HUDEP-2 (cell line): ENCODE data around the gene ZNF892.

ENCODE experiments used
- DNase-seq, 76 experiments: peaks; one replicate each; lab custom pipeline; 2025; ENCODE audit not compliant: unreplicated experiment in 76 of 76; lab: John Stamatoyannopoulos, UW

Gene ZNF892

DNA sequence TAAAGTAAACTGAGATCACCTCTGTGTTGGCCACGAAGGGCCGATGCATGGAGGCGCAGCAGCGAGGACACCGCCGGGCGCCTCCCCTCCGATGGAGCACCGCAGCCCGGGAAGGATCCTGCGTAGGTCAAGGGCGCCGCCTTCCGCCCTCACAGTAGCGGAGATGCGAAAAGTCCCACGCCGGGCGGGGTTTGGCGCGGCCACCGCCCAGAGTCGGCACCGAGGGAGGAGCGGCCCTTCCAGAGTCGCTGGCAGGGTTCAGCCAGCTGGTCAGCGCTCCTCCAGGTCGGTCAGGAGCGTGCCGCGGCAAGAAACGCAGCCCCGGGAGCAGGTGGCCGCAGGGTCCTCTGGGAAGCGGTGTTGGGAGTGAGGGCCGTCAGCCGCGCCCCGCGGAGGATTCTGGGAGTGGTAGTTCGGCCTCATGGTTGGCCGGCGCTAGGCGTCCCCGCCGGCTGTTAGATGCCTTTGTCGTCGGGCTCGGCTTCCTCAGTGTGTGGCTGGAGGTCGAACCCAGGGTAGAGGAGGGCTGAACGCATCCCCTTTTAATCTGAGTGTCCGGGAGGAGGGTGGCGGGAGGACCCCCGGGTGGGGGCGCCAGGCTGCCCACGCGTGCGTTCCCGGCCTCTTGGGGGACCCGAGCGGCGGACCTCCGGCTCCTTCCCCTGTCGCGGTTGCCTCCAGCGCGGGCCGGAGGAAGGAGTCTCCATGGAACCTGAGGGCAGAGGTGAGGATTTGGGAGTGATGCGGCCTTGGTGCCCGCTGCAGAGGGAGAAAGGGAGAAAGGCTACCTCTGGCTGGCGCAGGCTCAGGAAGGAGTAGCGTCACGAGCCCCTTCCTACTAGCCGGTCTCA is at the start of gene ZNF892:
TSS of gene ZNF892 (plus strand) at position 411 of the 851 bp plus-strand sequence. CDS start at position 706, 295 bp downstream.
- peak in 60 of 76 experiments; percentile 2 to 78 (median 55) for DNase-seq

GRCh38 chr2:95158441-95158840 is 48.9 kb upstream of the ZNF892 start:
- no peak for DNase-seq

DNA sequence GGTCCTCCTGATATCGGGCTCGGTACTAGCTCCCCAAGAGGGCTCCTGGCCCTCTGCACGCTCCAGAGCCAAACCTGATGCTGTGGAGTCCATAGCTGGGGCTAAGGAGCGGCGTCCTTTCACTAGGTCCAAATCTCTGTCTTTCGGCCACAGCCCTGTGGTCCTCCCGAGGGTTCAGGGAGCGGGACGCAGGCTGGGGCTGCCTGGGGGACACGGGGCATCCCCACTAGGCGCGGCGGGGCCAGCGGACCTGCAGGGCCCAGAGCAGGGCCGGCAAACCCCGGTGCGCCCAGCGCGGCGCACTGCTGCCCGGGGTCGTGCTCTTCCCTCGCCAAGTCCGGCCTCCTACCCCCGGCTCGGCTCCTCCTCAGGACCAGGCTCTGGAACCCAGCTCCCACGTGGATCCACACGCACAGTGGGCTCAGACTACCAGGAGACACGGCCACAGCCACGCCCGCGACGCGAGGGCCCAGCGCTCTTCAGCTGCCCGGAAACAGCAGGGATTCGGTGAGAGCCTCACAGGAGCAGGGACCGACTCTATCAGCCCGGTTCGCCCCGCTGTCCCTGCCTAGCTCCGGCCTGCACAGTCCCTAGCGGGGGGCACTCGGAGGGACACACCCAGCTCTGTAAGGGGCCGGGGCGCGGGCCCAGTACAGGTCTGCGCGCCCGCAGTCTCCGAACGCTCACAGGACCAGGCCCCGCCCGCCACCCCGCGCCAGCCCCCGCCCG is 48.3 kb upstream of the ZNF892 start:
- DNase-seq: peak in 25 of 76 experiments; percentile 1 to 42 (median 18)

DNA sequence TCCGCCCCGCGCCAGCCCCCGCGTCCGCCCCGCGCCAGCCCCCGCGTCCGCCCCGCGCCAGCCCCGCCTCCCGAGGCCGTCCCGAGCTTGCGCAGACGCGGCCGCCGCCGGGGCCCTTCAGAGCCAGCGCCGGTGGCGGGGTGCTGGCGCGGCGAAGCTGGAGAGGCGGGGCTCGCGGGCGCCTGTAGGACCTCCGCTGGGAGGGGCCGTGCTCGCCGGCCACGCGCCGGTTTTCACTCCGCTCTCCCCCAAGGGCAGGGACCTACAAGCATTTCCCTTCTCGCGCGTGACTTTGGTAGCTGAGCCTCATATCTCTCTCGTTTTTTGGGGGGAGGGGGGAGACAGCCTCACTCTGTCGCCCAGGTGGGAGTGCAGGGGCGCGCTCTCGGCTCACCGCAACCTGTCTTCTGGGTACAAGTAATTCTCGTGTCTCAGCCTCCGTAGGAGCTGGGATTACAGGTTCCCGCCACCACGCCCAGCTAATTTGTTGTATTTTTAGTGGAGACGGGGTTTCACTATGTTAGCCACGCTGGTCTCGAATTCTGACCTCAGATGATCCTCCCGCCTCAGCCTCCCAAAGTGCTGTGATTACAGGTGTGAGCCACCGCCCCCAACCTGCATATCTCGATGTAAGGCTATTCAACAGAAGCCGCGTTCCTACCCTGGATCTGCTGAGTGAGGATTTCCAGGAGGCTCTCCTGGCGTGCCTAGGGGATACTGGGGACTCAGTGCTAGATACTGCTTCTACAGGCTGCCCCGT is 47.5 kb upstream of the ZNF892 start, which contains the start of gene ZNF514:
TSS of gene ZNF514 (minus strand) at position 159 of the 760 bp plus-strand sequence. CDS start 6,595 bp downstream, outside the sequence.
- DNase-seq: peak in 58 of 76 experiments; percentile 4 to 59 (median 36)

GRCh38 chr2:95165030-95165370 is 42.3 kb upstream of the ZNF892 start:
- peak in 6 of 76 experiments; percentile 29 to 82 (median 34) for DNase-seq

DNA sequence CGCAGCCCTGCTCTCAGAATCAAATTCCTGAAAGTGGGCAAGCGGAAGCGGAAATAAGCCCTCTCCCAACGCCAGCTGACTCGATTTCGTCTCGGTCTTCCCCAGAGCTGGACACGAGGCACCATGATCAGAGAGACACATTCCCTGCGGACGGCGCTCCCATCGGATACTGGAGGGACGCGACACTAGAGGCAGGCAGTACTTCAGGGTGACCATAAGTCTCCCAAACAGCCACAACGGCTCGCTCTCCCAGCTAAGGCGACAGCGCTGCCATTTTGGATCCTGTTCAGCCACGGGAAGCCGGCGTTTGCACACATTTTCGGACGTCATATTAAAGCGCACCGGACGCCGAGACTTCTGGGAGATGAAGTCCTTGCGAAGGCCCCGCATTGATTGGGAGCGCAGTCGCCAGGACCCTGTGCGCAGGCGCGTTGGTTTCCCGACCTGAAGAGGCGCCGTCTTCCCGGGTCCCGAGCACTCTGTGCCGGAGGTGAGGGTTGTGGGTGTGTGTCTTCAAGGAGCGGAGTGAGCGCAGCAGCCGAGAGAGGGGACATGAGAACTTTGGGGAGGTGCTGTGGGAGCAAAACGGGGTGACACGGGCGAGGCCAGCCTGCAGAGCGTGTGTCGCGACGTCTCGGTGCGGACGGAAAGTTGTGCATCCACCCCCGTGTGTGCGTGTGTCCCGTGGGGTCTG is 41.8 kb upstream of the ZNF892 start, which contains the start of gene ZNF2:
TSS of gene ZNF2 (plus strand) at position 439 of the 694 bp plus-strand sequence. CDS start 10,418 bp downstream, outside the sequence.
- DNase-seq: peak; percentile 45 to 95 (median 90)

GRCh38 chr2:95166065-95166763 is 41.1 kb upstream of the ZNF892 start:
- DNase-seq: no peak

DNA sequence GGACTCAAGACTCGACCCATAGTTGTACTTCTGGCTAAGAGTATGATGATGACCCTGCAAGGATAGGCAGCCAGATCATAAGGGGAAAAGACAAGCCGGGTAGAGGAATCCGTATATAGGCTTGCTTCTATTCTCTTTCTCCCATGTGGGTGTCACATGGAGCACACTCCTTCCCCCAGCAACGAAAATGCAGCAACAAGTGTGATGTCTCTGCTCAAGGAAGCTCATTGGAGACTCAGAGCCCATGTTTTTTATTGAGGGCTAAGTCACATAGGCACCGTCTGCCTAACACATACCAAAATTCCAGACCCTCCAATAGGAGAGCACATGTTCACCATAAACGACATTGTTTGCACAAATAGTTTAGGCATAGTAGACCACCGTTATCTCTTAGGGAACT is 35.4 kb upstream of the ZNF892 start:
- no peak for DNase-seq

DNA sequence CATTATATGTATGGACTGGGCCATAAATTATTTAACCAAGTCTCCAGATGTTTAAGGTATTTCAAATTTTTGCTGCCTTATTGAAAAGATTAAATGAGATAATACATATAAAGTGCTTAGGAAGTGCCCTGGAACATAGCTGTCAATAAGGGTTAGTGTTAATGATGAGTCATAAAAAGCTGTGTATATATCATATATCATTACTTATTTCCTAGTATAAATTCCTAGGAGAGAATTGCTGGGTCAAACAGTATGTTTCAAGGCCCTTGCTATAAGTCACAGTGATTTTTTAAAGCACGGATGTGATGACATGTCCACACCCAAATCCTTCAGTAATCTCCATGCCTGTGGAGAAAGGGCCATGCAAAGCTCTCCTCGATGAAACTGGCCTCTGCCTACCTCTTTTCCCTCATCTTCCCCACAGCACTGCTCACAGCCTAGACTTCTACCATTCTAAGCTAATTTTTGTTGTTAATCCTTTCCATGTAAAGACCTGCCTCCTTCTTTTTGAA is 33.2 kb upstream of the ZNF892 start:
- DNase-seq: no peak

DNA sequence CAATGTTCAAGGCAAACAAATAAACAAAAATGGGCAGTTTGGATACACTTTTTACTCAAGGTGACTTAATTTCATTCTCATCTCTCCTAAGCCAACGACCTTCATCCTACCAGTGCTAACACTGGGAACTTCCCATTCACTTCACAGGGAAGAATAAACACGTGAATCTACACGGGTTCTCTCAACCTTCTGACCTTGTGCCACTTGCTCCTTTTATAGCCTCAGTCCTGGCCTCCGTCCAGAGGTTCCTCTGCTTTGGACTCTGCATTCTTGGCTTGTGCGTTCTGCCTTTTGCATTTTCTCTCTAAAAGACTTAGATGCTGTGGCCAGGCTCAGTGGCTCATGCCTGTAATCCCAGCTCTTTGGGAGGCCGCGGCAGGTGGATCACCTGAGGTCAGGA is 27.9 kb upstream of the ZNF892 start:
- DNase-seq: no peak

DNA sequence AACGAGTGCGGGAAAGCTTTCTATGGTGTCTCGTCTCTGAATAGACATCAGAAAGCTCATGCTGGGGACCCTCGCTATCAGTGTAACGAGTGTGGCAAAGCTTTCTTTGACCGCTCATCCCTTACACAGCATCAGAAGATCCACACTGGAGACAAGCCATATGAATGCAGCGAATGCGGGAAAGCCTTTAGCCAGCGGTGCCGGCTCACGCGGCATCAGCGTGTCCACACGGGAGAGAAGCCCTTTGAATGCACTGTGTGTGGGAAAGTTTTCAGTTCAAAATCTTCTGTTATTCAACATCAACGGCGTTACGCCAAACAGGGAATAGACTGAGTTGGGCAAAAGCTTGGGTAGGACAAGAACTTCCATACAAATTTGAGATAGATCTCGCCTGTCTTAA is 25.5 kb upstream of the ZNF892 start:
- no peak for DNase-seq

- DNase-seq: no peak
These were observed 22.1 kb upstream of the ZNF892 start for GRCh38 chr2:95185197-95185596.

DNA sequence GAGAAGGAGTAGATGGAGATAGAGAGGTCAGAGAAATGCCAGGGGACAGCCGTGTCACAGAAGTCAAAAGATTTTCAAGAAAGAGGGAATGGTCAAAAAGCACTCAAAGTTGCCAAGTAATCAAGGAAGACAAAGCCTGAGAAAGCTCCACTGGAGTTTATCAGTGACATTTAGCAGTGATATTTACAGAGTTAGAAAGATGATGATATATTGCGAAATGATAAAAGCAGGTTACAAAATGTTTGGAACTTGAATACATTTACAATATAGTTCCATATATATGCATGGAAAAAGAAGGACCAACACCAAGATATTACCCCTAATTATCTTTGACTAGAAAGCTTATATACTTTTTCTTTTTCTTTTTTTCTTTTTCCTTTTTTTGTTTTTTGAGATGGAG is 21.3 kb upstream of the ZNF892 start:
- DNase-seq: no peak

DNA sequence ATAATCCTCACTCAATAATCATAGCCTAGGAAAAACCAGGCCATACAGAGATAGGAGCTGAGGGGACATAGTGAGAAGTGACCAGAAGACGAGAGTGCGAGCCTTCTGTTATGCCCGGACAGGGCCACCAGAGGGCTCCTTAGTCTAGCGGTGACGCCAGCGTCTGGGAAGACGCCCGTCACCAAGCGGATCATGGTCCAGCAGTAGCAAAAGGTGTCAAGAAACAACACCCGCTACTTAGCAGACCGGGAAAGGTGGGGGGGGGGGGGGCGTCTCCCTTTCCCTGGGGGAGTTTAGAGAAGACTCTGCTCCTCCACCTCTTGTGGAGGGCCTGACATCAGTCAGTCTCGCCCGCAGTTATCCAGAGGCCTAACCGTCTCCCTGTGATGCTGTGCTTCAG is 14.4 kb upstream of the ZNF892 start:
- DNase-seq: peak in 34 of 76 experiments; percentile 0 to 51 (median 18)

GRCh38 chr2:95203911-95204310 is 3.4 kb upstream of the ZNF892 start:
- DNase-seq: no peak

DNA sequence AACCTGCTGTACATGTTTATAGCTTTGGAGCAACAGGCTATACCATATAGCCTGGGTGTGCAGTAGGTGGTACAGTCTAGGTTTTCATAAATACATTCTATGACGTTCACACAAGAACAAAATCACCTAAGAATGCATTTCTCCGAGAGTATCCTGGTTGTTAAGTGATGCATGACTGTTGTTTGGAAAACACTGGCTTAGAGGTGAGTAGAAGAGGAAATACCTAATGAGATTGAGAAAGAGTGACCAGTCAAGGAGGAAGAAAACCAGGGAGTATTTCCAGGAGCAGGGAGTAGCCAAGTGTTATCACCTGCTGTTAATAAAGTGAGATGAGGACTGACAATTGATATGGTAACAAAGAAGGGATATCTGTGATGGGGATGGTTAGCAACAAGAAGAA is 2.9 kb upstream of the ZNF892 start:
- DNase-seq: no peak

DNA sequence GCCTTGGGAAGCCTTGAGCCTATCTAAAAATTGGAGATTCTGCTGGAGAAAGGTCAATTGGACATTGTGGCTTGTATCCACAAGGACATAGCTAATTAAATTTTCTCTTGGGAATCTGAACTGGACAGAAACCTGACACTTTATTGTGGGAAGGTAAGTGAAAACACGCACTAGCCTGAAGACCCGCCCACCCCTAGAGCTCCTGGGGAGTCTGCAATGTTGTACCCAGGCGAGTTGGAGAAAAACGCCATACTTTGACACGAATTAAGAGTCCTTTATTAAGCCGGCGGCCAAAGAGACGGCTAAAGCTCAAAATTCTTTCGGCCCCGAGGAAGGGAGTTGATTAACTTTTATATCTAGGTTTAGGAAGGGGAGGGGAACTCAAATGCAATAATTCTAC is 1.2 kb upstream of the ZNF892 start:
- no peak for DNase-seq

- DNase-seq: no peak
These were observed 785 bp downstream of the ZNF892 start for GRCh38 chr2:95208106-95208505.

GRCh38 chr2:95215018-95215612 is 7.8 kb downstream of the ZNF892 start:
- no peak for DNase-seq
